ENCODE results near the gene RGS5.

RGS5 gene

DNA sequence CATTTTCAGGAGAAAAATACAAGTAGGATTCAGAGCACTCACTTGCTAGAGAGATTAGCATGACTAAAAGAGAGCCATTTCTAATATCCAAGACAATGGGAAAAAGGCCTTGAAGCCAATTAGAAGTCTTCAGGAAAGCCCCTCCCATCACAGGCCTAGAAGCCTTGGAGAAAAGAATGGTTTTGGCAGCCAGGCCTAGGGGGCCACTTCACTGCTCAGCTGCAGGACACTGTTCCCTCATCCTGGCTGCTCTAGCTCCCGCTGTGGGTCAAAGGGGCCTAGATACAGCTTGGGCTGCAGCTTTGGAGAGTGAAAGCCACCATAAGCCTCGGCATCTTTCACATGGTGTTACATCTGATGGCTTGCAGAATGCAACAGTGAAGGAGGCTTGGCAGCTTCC is 70.7 kb downstream of the RGS5 start:
- H3K4me3 ChIP-seq (ENCODE audit: low read length), result no peak overlapping the region
- TF ChIP-seq, protein P1, sequence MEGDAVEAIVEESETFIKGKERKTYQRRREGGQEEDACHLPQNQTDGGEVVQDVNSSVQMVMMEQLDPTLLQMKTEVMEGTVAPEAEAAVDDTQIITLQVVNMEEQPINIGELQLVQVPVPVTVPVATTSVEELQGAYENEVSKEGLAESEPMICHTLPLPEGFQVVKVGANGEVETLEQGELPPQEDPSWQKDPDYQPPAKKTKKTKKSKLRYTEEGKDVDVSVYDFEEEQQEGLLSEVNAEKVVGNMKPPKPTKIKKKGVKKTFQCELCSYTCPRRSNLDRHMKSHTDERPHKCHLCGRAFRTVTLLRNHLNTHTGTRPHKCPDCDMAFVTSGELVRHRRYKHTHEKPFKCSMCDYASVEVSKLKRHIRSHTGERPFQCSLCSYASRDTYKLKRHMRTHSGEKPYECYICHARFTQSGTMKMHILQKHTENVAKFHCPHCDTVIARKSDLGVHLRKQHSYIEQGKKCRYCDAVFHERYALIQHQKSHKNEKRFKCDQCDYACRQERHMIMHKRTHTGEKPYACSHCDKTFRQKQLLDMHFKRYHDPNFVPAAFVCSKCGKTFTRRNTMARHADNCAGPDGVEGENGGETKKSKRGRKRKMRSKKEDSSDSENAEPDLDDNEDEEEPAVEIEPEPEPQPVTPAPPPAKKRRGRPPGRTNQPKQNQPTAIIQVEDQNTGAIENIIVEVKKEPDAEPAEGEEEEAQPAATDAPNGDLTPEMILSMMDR (IDR thresholded peaks at IDR 0.05; ENCODE audit: insufficient read depth, low read depth, low read length, missing control alignments), result no peak
- no peak for DNase-seq (ENCODE audit: low read depth)

DNA sequence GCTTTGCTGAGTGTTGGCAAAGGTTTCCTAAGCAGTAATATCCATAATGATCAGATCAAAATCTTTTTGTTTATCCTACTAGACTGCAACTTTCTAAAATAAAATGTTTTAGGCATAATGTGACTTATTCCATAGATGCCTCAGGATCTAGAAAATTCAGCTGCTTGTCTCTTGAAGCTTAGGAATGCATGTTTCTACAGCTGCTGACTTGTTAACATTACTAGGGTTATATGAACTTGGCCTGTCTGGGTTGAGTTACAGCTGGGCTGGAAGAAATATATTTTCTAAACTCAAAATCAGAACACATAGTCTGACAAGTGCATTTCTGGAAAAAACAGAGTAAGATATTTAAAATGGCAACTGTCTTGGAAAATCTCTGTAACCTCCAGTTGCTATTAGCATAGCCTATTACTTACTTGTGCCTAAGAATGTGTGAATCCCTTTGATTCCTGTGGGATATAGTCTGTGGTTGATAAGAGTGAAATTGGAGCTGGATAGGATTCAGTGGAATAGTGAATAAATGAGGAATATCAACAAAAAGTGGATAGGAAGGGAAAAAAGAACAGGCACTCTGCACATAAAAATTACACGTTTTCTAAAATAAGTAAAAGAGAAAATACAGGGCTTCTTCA is 72.4 kb downstream of the RGS5 start:
- TF ChIP-seq, protein P1 (IDR thresholded peaks at IDR 0.05; ENCODE audit: insufficient read depth, low read depth, low read length, missing control alignments), result no peak

DNA sequence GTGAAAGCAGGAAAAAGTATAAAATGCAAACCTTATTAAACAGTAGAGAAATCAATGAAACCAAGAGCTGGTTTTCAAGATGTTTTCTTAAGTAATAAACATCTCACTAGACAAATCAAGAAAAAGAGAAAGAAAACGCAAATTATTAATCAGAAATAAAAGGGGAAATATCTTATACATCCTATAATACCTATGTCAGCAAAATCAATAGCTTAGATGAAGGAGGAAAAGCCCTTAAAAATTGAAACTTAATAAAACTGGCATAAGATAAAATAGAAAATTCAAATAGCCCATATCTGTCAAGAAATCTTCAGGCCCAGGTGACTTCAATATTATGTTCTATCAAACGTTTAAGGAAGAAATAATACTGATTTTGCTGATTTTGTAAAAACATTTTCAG is 74.4 kb downstream of the RGS5 start:
- TF ChIP-seq, protein P1 (IDR thresholded peaks at IDR 0.05; ENCODE audit: insufficient read depth, low read depth, low read length, missing control alignments), result no peak
- no peak overlapping the region for H3K4me3 ChIP-seq (ENCODE audit: low read length)
- DNase-seq (ENCODE audit: low read depth), result no peak

More for the DNA sequence above, 72.4 kb downstream of the RGS5 start:
- no peak for DNase-seq (ENCODE audit: low read depth)
- no peak overlapping the region for H3K4me3 ChIP-seq (ENCODE audit: low read length)

DNA sequence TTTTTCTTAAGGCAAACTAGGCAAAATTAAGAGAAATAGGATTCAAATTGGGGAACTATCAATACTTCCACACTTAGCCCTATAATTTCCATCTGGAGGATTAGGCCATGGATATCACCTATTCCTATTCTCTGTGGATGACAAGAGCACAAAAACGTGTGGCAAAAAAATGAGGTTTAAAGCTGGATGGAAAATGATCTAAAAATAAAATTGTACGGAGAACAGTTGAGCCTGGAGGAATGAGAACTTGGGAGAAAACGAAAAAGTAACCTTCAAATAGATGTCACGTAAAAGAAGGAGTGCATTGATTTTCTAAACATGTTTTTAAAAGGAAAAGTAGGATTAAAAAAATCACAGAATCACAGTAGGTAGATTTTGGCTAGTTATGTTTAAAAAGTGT is 77.9 kb downstream of the RGS5 start:
- DNase-seq (ENCODE audit: low read depth), result no peak
- H3K4me3 ChIP-seq (ENCODE audit: low read length), result no peak overlapping the region
- TF ChIP-seq, protein P1 (IDR thresholded peaks at IDR 0.05; ENCODE audit: insufficient read depth, low read depth, low read length, missing control alignments), result no peak

DNA sequence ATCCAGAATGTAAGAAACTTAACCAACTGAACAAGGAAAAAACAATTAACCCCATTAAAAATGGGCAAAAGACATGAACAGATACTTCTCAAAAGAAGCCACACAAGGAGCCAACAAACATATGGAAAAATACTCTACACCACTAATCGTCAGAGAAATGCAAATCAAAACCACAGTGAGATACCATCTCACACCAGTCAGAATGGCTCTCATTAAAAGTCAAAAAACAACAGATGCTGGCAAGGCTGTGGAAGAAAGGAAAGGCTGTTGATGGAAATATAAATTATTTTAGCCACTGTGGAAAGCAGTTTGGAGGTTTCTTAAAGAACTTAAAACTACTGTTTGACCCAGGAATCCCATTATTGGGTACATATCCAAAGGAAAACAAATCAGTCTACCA is 82.3 kb downstream of the RGS5 start:
- TF ChIP-seq, protein P1 (IDR thresholded peaks at IDR 0.05; ENCODE audit: insufficient read depth, low read depth, low read length, missing control alignments), result no peak
- DNase-seq (ENCODE audit: low read depth), result no peak
- H3K4me3 ChIP-seq (ENCODE audit: low read length), result no peak overlapping the region

DNA sequence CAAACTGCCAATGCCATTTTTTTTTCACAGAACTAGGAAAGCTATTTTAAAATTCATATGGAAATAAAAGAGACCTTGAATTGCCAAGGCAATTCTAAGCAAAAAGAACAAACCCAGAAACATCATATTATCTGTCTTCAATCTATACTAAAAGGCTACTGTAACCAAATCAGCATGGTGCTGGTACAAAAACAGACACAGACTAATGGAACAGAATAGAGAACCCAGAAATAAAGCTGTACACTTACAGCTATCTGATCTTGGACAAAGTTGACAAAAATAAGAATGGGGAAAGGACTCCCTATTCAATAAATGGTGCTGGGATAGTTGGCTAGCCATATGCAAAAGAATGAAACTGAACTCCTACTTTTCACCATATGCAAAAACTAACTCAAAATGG is 83.0 kb downstream of the RGS5 start:
- TF ChIP-seq, protein P1 (IDR thresholded peaks at IDR 0.05; ENCODE audit: insufficient read depth, low read depth, low read length, missing control alignments), result no peak
- no peak for DNase-seq (ENCODE audit: low read depth)
- no peak overlapping the region for H3K4me3 ChIP-seq (ENCODE audit: low read length)

DNA sequence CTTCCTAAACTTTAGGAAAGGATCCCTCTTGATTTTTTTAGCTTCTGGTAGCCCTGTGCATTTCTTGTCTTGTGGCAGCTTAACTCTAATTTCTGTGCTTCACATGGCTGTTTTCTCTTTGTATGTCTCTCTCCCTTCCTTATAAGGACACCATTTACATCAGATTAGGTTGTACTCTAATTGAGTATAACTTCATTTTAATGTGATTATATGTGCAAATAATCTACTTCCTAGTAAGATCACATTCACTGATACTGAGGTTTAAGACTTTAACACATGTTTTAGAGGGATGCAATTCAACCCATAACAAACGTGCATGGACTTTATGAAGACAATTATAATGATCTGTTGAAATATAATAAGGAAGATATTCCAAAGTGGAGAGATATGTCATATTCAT is 86.8 kb downstream of the RGS5 start:
- TF ChIP-seq, protein P1 (IDR thresholded peaks at IDR 0.05; ENCODE audit: insufficient read depth, low read depth, low read length, missing control alignments), result no peak
- no peak overlapping the region for H3K4me3 ChIP-seq (ENCODE audit: low read length)
- DNase-seq (ENCODE audit: low read depth), result no peak
